GM18508 (cell line): ENCODE results near the gene TAF7L.

Experiments
- ATAC-seq: cut with Tn5 transposase; IDR thresholded peaks from one replicate; pipeline ENCODE4 v1.9.1; 2021; ENCODE audit warnings: moderate number of reproducible peaks; ENCODE audit not compliant: insufficient read depth, unreplicated experiment

TAF7L gene

GRCh38 chrX:101223226-101223625 is 67.9 kb downstream of the TAF7L start:
- no peak for ATAC-seq

GRCh38 chrX:101220662-101221260 is 70.4 kb downstream of the TAF7L start:
- no peak for ATAC-seq

- ATAC-seq, result no peak
Observed at GRCh38 chrX:101219864-101220346, 71.2 kb downstream of the TAF7L start.

GRCh38 chrX:101219116-101219863 is 71.8 kb downstream of the TAF7L start, which contains the start of gene DRP2:
Gene DRP2 (plus strand): TSS chrX:101219786. CDS start chrX:101231648, 11,862 bp downstream.
- no peak for ATAC-seq
